Right kidney (tissue), 1 donor: Measurements from ENCODE around the gene ELOB.

ENCODE experiments used
- DNase-seq: peaks from one replicate; pipeline ENCODE4 v3.0.0-alpha.2; 2016

The ELOB gene

GRCh38 chr16:2769100-2769529 is 8.0 kb downstream of the ELOB start:
- DNase-seq: no peak

- DNase-seq: no peak
Observed at GRCh38 chr16:2768403-2769089, 8.5 kb downstream of the ELOB start.

DNA sequence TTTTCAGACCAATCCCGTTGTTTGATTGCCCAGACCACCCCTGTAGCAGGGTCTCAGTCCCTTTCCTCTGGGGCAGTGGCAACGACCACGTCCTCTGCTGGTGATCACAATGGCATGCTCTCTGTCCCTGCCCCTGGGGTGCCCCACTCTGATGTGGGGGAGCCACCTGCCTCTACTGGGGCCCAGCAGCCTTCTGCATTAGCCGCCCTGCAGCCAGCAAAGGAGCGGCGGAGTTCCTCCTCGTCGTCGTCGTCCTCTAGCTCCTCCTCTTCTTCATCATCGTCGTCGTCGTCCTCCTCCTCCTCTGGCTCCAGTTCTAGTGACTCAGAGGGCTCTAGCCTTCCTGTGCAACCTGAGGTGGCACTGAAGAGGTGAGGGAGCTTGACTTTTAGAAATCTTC is 9.2 kb downstream of the ELOB start:
- no peak for DNase-seq

DNA sequence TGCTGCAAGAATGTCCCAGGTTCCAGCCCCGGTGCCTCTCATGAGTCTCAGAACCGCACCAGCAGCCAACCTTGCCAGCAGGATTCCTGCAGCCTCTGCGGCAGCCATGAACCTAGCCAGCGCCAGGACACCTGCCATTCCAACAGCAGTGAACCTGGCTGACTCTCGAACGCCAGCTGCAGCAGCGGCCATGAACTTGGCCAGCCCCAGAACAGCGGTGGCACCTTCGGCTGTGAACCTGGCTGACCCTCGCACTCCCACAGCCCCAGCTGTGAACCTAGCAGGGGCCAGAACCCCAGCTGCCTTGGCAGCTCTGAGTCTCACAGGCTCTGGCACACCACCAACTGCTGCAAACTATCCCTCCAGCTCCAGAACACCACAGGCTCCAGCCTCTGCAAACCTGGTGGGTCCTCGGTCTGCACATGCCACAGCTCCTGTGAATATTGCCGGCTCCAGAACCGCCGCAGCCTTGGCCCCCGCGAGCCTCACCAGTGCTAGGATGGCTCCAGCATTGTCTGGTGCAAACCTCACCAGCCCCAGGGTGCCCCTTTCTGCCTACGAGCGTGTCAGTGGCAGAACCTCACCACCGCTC is 9.8 kb downstream of the ELOB start:
- no peak for DNase-seq

DNA sequence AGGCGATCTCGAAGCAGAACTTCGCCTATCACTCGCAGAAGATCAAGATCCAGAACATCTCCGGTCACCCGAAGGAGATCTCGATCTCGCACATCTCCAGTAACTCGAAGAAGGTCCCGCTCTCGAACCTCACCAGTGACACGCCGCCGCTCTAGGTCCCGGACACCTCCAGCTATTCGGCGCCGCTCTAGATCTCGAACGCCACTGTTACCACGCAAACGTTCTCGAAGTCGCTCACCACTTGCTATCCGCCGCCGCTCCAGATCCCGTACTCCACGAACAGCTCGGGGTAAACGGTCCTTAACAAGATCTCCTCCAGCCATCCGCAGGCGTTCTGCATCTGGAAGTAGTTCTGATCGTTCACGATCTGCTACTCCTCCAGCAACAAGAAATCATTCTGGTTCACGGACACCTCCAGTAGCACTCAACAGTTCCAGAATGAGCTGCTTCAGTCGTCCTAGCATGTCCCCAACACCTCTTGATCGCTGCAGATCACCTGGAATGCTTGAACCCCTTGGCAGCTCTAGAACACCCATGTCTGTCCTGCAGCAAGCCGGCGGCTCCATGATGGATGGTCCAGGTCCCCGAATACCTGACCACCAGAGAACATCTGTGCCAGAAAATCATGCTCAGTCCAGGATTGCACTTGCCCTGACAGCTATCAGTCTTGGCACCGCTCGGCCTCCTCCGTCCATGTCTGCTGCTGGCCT is 10.5 kb downstream of the ELOB start:
- DNase-seq: no peak

GRCh38 chr16:2765462-2766404 is 11.3 kb downstream of the ELOB start:
- DNase-seq: no peak

DNA sequence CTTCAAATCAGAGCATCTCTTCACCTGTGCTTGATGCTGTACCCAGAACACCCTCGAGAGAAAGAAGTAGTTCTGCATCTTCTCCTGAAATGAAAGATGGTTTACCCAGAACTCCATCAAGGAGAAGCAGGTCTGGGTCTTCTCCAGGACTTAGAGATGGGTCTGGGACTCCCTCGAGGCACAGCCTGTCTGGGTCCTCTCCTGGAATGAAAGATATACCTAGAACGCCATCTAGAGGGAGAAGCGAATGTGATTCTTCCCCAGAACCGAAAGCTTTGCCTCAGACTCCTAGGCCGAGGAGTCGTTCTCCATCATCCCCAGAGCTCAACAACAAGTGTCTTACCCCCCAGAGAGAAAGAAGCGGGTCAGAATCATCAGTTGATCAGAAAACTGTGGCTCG is 12.4 kb downstream of the ELOB start:
- DNase-seq: no peak

DNA sequence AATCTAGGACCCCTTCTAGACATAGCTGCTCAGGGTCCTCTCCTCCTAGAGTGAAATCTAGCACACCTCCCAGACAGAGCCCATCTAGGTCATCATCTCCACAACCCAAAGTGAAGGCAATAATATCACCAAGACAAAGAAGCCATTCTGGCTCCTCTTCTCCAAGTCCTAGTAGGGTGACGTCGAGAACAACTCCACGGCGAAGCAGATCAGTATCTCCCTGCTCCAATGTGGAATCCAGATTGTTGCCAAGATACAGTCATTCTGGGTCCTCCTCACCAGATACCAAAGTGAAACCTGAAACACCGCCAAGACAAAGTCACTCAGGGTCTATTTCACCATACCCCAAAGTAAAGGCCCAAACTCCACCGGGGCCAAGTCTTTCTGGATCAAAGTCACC is 13.9 kb downstream of the ELOB start:
- no peak for DNase-seq

DNA sequence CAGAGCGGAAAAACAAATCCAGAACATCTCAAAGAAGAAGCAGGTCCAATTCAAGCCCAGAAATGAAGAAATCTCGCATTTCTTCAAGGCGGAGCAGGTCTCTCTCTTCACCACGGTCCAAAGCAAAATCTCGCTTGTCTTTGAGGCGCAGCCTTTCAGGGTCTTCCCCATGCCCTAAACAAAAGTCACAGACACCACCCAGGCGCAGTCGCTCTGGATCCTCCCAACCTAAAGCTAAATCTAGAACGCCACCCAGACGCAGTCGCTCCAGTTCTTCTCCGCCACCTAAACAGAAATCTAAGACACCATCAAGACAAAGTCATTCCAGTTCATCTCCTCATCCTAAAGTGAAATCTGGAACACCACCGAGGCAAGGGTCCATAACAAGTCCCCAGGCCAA is 14.4 kb downstream of the ELOB start:
- DNase-seq: no peak

DNA sequence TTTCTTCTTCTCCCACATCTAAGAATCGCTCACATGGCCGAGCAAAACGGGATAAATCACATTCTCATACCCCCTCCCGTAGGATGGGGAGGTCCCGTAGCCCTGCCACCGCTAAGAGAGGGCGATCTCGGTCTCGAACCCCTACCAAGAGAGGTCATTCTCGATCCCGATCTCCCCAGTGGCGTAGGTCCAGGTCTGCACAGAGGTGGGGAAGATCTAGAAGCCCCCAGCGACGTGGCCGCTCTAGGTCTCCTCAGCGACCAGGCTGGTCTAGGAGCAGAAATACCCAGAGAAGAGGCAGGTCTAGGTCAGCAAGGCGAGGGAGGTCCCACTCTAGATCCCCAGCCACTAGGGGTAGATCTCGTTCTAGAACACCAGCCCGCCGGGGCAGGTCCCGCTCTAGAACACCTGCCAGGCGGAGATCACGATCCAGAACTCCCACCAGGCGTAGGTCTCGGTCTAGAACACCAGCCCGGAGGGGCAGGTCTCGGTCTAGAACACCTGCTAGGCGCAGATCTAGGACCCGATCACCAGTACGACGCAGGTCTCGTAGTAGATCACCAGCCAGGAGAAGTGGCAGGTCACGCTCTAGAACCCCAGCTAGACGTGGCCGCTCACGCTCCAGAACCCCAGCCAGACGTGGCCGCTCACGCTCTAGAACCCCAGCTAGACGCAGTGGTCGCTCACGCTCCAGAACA is 15.0 kb downstream of the ELOB start:
- DNase-seq: no peak

GRCh38 chr16:2761472-2761871 is 15.6 kb downstream of the ELOB start:
- DNase-seq: no peak

DNA sequence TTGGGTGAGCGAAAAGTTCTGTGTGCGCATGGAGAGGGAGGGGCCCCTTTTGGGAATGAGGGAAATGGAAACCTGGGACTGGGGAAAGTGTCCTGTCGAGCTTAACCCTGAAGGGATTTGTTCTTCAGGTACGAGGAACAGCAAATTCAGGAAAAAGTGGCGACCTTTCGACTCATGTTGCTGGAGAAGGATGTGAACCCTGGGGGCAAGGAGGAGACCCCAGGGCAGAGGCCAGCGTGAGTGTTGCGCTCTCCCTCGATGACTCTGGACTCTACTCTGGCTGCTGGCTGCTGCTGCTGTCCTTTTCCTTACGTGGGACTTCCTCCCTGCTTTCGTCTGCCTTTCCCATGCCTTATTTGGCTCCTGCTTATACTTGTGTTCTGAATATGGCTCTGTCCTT is 19.7 kb downstream of the ELOB start:
- DNase-seq: no peak

- no peak for DNase-seq
Observed at GRCh38 chr16:2756288-2757015, 20.6 kb downstream of the ELOB start.

GRCh38 chr16:2755158-2755557 is 21.9 kb downstream of the ELOB start:
- DNase-seq: no peak

DNA sequence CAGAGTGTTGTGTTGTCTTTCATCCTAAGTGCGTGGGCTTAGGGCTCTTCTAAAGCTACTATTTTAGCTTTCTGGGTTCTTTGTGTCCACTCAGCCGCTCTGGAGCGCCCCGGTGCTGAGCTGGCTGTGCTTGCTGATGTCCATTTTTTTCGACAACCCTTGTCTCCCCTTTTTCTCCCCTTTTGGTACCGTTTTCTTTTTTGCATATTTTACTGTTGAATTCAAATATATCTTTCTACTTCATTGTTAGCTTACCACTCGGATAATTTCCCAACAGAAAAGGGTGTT is 23.4 kb downstream of the ELOB start:
- no peak for DNase-seq

- DNase-seq: peak; percentile 72
Observed at GRCh38 chr16:2752850-2753732, 24.0 kb downstream of the ELOB start.

GRCh38 chr16:2752035-2752849 is 24.8 kb downstream of the ELOB start, which contains the start of gene SRRM2:
SRRM2 (plus strand) TSS chr16:2752638; CDS start chr16:2756365, 3,727 bp downstream.
- DNase-seq: peak; percentile 100

DNA sequence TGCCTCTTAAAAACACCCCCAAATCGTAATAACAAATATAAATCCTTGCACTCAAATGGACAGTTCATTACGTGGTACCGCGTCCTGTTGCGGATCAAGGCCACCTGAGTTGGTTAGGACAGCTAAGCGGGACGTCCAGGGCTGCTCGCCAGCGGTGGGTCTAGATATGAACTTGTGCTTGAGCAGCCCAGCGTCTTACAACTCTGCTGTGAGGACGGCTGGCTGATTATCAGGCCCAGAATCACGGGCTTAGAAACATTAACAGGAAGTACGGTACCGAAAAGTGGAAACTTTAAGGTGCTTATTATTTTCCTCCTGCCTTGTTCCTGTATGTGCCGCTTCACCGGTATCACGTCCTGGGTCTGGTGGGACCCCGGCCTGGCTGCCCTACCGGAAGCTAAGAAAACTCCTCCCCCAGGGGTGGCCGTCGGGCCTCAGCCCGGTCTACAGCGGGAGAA is 25.5 kb downstream of the ELOB start:
- no peak for DNase-seq

DNA sequence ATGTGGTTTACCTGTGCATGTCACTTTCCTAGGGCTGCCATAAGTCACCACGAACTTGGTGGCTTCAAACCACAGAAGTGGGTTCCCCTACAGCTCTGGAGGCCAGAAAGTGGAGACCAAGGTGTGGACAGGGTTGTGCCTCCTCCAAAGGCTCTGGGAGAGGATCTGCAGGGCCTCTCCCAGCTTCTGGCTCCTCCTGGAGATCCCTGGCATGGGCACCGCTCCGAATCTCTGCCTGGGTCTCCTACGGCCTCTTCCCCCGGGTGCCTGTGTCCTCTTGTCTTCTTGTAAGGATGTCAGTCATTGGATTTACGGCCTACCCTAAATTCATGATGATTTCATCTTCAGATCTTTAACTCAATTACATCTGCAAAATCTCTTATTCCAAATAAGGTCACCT is 27.1 kb downstream of the ELOB start:
- DNase-seq: no peak
